Measurements from ENCODE around the gene UNC5B.

DNA sequence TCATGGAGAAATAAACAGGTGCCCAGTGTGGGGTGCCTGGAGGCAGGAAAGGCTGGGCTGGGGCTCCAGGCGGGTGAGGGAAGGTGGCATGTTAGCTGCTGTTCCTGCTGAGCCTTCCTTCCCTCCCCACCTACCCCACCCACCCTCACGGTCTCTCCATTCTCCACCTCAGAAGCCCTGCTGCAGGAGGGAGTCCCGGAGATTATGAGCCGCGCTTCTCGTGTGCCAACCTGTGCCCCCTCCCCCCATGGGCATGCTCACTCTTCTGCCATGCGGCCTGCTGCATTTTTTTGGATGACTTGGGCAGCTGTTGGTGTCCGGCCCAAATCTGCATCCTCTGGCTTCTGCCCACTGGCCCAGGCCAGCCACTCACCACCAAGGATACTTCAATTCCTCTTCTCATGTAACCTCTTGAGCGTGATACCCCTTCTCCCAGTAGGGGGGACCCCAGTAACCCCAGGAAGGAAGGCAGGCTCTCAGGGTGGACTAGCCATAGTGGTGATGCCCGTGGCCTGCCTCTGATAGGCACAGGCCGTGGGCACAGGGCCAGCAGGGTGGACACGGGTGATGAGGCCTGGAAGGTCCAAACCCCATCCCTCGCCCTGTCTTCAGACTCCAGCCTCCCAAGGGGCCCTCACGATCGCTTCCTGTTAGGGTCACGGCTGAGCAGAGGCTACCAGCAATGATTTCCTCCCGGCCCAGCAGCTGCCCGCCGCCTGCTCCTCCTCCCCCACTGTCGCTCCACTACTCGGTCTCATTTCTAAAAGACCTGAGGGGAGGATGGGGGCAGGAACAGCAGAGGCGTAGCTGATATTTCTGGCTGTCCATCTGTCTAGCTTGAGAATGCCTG lies 27.8 kb downstream of the UNC5B start:
- TF ChIP-seq, protein P1, sequence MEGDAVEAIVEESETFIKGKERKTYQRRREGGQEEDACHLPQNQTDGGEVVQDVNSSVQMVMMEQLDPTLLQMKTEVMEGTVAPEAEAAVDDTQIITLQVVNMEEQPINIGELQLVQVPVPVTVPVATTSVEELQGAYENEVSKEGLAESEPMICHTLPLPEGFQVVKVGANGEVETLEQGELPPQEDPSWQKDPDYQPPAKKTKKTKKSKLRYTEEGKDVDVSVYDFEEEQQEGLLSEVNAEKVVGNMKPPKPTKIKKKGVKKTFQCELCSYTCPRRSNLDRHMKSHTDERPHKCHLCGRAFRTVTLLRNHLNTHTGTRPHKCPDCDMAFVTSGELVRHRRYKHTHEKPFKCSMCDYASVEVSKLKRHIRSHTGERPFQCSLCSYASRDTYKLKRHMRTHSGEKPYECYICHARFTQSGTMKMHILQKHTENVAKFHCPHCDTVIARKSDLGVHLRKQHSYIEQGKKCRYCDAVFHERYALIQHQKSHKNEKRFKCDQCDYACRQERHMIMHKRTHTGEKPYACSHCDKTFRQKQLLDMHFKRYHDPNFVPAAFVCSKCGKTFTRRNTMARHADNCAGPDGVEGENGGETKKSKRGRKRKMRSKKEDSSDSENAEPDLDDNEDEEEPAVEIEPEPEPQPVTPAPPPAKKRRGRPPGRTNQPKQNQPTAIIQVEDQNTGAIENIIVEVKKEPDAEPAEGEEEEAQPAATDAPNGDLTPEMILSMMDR (IDR thresholded peaks at IDR 0.05), result no peak
- TF ChIP-seq GABPB1 (CRISPR knock-in tag; IDR thresholded peaks at IDR 0.05) (no peak), TEAD4 (CRISPR knock-in tag; IDR thresholded peaks at IDR 0.05) (no peak), CREB1 (CRISPR knock-in tag; IDR thresholded peaks at IDR 0.05) (no peak), SMAD3 (CRISPR knock-in tag; IDR thresholded peaks at IDR 0.05; ENCODE audit: borderline replicate concordance) (no peak), ZBTB43 (CRISPR knock-in tag; IDR thresholded peaks at IDR 0.05) (no peak), TCF7 (CRISPR knock-in tag; IDR thresholded peaks at IDR 0.05; ENCODE audit: low read depth) (no peak)
- TF ChIP-seq, protein P2, sequence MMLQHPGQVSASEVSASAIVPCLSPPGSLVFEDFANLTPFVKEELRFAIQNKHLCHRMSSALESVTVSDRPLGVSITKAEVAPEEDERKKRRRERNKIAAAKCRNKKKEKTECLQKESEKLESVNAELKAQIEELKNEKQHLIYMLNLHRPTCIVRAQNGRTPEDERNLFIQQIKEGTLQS (CRISPR knock-in tag; conservative IDR thresholded peaks at IDR 0.05), result no peak

Measured in WTC11 (cell line).